ENCODE results near the gene CYP4F22. TPM values are rescaled to one million over a fixed set of nuclear protein-coding genes. Genes with fewer than 3 reads are reported as not detected.

Gene CYP4F22
- polyA plus RNA-seq, 1 donor, result not detected

DNA sequence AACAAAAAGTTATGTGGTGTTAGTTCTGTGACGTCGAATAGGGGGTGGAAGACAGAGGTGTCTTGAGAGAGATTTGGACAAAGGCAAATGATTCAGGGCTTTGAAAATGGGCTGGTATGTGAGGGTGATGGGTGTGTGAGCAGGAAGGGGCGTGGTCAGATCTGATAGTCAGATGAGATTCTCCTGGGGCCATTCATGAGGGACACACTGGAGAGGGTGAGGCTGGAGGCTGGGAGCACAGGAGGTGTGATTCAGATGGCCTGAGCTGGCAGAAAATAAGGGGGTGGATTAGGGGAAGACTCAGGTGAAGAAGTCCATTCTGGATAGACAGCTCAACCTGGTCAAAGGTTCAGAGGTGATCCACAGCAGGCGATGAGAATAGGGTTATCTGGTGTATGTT is 28.0 kb downstream of the CYP4F22 start:
- DNase-seq, result no peak

- no peak for DNase-seq
Measured at GRCh38 chr19:15538774-15539173, 30.4 kb downstream of the CYP4F22 start.

GRCh38 chr19:15539638-15540037 is 31.3 kb downstream of the CYP4F22 start:
- no peak for DNase-seq

- no peak for DNase-seq
Measured at GRCh38 chr19:15540435-15540834, 32.1 kb downstream of the CYP4F22 start.

GRCh38 chr19:15544283-15544682 is 36.0 kb downstream of the CYP4F22 start:
- no peak for DNase-seq

DNA sequence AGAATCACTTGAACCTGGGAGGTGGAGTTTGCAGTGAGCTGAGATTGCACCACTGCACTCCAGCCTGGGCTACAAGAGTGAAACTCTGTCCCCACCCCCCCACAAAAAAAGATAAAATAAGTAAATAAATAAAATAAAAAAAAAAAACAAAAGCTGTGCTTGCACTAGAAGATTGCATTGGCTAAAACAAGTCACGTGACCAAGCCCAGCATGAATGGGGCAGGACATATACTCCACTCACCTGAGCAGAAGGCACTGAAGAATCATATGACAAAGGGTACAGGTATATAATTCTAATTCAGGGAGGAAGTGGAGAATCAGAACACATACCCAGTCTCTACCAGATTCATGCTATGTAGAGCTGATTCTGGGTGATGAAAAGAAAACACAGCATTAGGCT is 36.6 kb downstream of the CYP4F22 start:
- DNase-seq, result no peak

DNA sequence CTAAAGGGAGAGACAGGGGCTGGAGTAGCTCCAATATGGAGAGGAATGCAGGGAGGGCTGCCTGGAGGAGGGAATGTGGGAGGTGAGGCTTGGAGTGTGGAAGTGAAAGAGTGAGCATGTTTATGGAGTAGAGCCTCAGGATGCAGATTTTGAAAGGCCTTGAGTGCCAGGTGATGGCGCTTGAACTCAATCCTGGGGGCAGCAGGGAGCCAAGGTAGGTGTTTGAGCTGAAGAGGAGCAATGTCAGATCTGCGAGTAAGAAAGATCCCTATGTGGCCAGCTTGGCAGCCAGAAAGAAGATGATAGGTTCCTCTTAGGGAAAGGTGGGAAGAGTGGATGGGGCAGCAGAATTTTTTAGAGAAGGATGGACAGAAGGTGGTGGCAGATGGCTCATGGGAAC is 40.3 kb downstream of the CYP4F22 start:
- no peak for DNase-seq

DNA sequence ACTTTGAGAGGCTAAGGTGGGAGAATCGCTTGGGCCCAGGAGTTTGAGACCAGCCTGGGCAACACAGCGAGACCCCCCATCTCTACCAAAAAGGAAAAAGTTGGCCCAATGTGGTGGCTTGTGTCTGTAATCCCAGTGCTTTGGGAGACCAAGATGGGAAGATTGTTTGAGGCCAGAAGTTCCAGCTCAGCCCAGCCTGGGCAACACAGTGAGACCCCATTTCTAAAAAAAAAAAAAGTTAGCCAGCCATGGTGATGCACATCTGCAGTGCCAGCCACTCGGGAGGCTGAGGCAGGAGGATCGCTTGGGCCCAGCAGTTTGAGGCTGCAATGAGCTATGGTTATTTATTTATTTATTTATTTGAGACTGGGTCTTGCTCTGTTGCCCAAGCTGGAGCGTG is 41.3 kb downstream of the CYP4F22 start:
- no peak for DNase-seq

DNA sequence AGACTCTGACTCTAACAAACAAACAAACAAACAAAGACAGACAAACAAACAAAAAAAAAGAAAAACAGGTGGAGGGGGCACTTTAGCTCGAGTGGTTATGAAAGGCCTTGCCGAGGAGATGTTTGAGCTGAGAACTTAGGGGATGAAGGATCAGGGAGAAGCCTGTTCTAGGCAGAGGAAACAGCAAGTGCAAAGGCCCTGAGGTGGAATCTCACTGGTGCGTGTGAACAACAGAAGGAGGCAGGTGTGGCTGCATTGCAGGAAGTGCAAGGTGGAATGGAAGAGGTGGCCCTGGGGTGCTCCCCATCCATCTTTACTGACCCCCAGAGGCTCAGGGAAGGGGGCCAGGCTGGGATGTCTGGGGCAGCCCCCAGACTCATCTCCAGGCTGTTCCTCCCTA is 41.9 kb downstream of the CYP4F22 start:
- no peak for DNase-seq

GRCh38 chr19:15550929-15551292 is 42.6 kb downstream of the CYP4F22 start:
- DNase-seq, result no peak

GRCh38 chr19:15551293-15552004 is 43.1 kb downstream of the CYP4F22 start:
- DNase-seq, result no peak

DNA sequence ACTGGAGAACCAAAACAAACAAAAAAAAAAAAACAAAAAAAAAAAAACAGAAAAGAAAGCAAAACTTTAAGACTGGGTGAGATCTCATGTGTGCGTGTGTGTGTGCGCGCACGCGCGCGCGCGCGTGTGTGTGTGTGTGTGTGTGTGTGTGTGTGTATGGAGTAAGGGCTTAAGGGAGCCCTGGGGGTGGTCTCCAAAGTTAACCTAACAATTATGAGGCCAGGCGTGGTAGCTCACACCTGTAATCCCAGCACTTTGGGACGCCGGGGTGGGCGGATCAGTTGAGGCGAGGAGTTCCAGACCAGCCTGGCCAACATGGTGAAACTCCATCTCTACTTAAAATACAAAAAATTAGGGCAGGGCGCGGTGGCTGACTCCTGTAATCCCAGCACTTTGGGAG is 46.7 kb downstream of the CYP4F22 start:
- no peak for DNase-seq

- peak; percentile 83 for DNase-seq
Measured at GRCh38 chr19:15555759-15556633, 47.7 kb downstream of the CYP4F22 start.

GRCh38 chr19:15556634-15557181 is 48.4 kb downstream of the CYP4F22 start:
- no peak for DNase-seq

- DNase-seq, result no peak
Measured at GRCh38 chr19:15557223-15557622, 48.9 kb downstream of the CYP4F22 start.

DNA sequence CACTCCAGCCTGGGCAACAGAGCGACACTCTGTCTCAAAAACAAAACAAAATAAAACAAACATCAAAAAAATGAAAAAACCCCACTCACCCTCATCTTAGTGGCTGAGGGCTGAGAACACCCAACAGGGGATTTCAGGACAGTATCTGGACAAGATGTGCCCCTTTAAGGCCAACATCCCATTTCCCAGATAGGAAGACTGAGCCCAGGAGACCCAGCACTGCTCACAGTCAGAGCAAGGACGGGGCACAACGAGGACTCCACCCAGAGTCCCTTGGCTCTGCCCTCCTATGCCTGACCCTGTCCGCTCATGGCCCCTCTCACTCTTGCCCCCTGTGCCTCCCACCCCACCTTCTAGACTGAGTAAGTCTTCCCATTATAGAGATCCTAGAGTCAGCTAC is 53.8 kb downstream of the CYP4F22 start:
- DNase-seq, result no peak

DNA sequence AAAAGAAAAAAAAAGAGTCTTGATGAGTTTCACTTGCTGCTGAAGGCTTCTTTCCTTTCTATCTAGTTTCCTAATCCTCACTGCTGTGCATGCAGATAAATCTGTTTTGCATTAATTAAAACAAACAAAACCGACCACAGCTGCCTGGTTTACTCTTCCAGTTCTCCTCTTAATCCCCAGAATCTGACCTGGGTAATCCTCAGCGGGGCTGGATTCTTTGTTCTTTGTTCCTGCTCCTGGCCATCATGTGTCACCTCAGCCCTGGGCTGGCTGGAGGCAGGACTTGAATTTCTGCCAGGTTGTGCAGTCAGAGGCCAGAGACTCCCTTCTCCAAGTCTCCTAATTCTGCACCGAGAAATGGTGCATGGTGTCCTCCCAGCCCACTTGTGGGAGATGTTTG is 54.5 kb downstream of the CYP4F22 start:
- no peak for DNase-seq

DNA sequence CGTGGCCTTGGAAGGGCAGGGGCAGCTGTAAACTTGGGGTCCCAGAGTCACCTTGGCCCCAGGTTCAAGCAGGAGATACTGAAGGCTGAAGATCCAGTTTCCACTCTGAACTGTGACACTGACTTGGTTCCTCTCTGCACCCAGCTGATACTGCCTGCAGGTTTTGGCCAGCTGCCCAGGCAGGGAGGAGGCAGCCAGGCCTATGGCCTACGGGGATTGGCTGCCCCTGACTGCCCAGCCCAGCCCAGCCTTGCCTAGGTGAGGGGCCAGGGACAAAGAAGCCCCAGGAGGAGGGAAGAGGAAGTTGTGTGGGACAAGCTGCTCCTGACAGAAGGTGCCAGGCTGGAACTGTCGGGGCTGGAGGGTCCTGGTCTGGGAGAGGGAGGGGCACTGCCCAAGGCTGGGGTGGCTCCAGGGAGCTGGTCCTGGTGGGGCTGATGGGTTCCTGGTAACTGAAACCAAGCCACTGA is 55.0 kb downstream of the CYP4F22 start:
- DNase-seq, result no peak

- no peak for DNase-seq
Measured at GRCh38 chr19:15563931-15564330, 55.6 kb downstream of the CYP4F22 start.

DNA sequence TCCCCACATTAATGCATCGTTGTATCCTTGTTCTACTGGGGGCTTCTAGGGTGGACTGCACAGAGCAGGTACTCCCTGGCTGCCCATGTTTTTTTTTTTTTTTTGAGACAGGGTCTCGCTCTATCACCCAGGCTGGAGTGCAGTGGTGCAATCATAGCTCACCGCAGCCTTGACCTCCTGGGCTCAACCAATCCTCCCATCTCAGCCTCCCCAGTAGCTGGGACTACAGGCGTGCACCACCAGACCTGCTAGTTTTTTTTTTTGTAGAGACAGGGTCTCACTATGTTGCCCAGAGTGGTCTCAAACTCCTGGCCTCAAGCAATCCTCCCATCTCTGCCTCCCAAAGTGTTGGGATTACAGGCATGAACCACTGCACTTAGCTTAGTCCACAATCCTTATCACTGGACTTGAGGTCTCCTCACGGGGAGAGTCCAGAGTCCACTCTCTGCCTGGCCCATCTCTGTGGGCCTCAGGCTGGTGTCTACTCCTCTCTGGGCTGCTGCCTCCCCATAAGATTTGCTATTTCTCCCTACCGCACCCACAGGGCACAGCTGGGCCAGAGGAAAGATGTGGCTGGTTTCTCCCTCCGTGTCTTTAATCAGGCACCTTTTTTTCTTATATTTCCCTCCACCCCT is 56.3 kb downstream of the CYP4F22 start:
- no peak for DNase-seq

DNA sequence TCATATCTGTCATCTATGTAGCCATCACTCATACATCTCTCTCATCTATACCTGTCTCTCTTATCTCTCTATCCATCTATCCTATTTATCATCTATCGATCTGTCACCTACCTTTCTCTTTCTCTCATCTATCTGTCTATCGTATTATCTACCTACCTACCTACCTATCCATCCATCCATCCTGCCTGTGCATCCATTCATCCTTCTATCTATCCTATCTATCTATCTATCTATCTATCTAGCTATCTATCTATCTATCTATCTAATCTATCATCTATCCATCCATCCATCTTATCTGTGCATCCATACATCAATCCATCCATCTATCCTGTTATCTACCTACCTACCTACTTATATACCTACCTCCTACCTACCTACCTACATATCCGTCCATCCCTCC is 62.1 kb downstream of the CYP4F22 start:
- no peak for DNase-seq

DNA sequence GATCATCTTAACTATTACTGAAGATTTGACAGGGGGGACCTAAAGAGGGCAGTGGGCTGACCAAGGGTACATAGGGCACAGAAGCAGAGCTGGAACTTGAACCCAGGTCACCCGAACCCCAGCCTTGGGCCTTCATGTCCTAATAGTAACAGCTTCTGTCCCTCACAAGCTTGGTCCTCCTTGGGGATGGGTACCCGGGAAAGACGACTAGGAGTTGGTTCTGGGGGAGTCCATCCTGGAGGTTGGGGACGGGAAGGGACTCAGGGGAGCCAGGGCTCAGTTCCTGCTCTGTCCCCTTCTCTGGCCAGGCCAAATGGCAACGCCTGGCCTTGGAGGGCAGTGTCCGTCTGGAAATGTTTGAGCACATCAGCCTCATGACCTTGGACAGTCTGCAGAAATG is 67.1 kb downstream of the CYP4F22 start:
- no peak for DNase-seq

- DNase-seq, result no peak
Measured at GRCh38 chr19:15576526-15577156, 68.3 kb downstream of the CYP4F22 start.

Data from hindlimb muscle (tissue), 1 donor.